ENCODE results near the gene RAB3IP.

- TF ChIP-seq CTCF (IDR thresholded peaks at IDR 0.05 in 2 of 3, conservative IDR thresholded peaks at IDR 0.05 in 1 of 3; ENCODE audit: control insufficient read depth in 2 of 3, extremely low read depth in 1 of 3, insufficient read depth in 1 of 3, low read depth in 3 of 3, low read length in 3 of 3) = no peak
- no peak for TF ChIP-seq EP300 (IDR thresholded peaks at IDR 0.05; ENCODE audit: borderline replicate concordance in 1 of 2, control insufficient read depth in 1 of 2, low read depth in 2 of 2, low read length in 2 of 2)
- TF ChIP-seq EZH2 (IDR thresholded peaks at IDR 0.05; ENCODE audit: borderline replicate concordance, control insufficient read depth, low read depth, low read length) = no peak
- no peak for TF ChIP-seq RAD21 (IDR thresholded peaks at IDR 0.05; ENCODE audit: insufficient read depth, low read depth, low read length)
- no peak for TF ChIP-seq HSF1 (IDR thresholded peaks at IDR 0.05; ENCODE audit: low read depth, low read length)
- no peak for TF ChIP-seq POLR2AphosphoS2 (IDR thresholded peaks at IDR 0.05; ENCODE audit: low read depth, low read length)
- no peak for TF ChIP-seq CHD2 (IDR thresholded peaks at IDR 0.05; ENCODE audit: borderline replicate concordance, low read depth, low read length)
- TF ChIP-seq POLR2A (IDR thresholded peaks at IDR 0.05; ENCODE audit: low read depth, low read length) = no peak
- TF ChIP-seq NR2C1 (IDR thresholded peaks at IDR 0.05) = no peak
- no peak for TF ChIP-seq ZNF274 (IDR thresholded peaks at IDR 0.05; ENCODE audit: insufficient read depth, insufficient read length)
- TF ChIP-seq SMARCA5 (IDR thresholded peaks at IDR 0.05) = no peak
Measured at GRCh38 chr12:69751476-69751875, 12.8 kb downstream of the RAB3IP start.
